Erythroblast (primary cell): ENCODE measurements around the gene TBX18.

Experiments used
- GATA1 ChIP-seq: IDR thresholded peaks from 2 replicates; pipeline ENCODE4 v1.6.1; 2011; ENCODE audit warnings: low read depth, mild to moderate bottlenecking, control low read depth, low read length, moderate library complexity
- POLR2A ChIP-seq: IDR thresholded peaks from 2 replicates; pipeline ENCODE4 v1.6.1; 2011; ENCODE audit warnings: mild to moderate bottlenecking, low read length

DNA sequence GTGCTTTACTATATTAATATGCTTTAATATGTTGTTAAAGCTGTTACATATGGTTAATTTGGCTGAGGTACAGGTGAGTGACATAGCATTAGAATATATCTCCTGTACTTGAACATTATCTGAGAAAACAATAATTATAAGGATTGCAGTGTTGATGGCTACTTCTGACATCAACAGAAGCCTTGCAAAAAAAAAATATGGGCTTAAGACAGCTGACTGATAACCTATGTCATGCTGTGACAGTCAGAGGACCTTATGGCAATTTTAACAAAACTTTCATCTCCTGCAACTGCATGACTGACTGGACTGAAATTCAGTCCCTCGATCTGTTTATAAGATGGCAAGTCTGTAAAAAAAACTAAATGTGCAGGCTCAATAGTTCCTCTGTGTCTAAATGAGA is 27.5 kb upstream of the TBX18 start:
- no peak for TF ChIP-seq POLR2A
- no peak for TF ChIP-seq GATA1
